ENCODE results near the gene CFAP97D2. TPM values are rescaled to one million over a fixed set of nuclear protein-coding genes. Genes with fewer than 3 reads are reported as not detected.

Gene CFAP97D2
- polyA plus RNA-seq, 1 of the 3 experiments (the other 2 are of a cell fraction) = not detected

GRCh38 chr13:114130131-114130836, 48.8 kb upstream of the CFAP97D2 start (continued):
- TF ChIP-seq NFIC (IDR thresholded peaks at IDR 0.05; ENCODE audit: borderline replicate concordance) = no peak
- TF ChIP-seq CHD2 (IDR thresholded peaks at IDR 0.05; ENCODE audit: low read length, partially characterized antibody) = no peak
- TF ChIP-seq MEF2A (IDR thresholded peaks at IDR 0.05; ENCODE audit: borderline replicate concordance, low read depth) = no peak
- no peak for TF ChIP-seq TEAD4 (IDR thresholded peaks at IDR 0.05; ENCODE audit: borderline replicate concordance, insufficient read depth)

- ChIA-PET CTCF (interaction anchor here (0.6 to 2.2 kb wide), 4 partner anchors 9 to 316 kb away, joined by 3 to 7 read pairs (median 4); no protein-coding TSS in a partner anchor), POLR2A (interaction anchor here (0.6 to 1.4 kb wide), 4 partner anchors 13 to 75 kb away, joined by 3 to 6 read pairs (median 3); no protein-coding TSS in a partner anchor)
- peaks cover 23% of the 10 kb centered on the region for H4K20me1 ChIP-seq (ENCODE audit: insufficient read depth)
- H3K27ac ChIP-seq (ENCODE audit: low read depth in 2 of 2, low read length in 1 of 2) = peak overlapping the region; percentile 95 to 97
- no peak overlapping the region for H2AFZ ChIP-seq (ENCODE audit: low read depth)
- peak overlapping the region; percentile 92 for H3K9ac ChIP-seq
- peaks cover 24% of the 10 kb centered on the region for H3F3A ChIP-seq (replicated peaks; ENCODE audit: insufficient read depth)
- no peaks in the 10 kb centered on the region for H3K36me3 ChIP-seq (replicated peaks in 1 of 2; ENCODE audit: control insufficient read depth in 1 of 2, insufficient read depth in 2 of 2, low read length in 1 of 2)
- peaks cover 38% of the 10 kb centered on the region in 2 experiments for H3K4me1 ChIP-seq (ENCODE audit: control insufficient read depth in 1 of 2, insufficient read depth in 2 of 2, low read depth in 1 of 2, low read length in 1 of 2)
- peak; percentile 88 for DNase-seq
- peak overlapping the region; percentile 84 to 99 for H3K4me3 ChIP-seq (ENCODE audit: low read depth in 2 of 2, low read length in 1 of 2)
- H3K27me3 ChIP-seq (ENCODE audit: insufficient read depth) = no peaks in the 10 kb centered on the region
- 4% methylated on average over 27 of the region's 30 CpGs for WGBS (ENCODE audit: low lambda C conversion rate)
- H3K9me3 ChIP-seq = no peaks in the 10 kb centered on the region
- H3K9me2 ChIP-seq = no peaks in the 10 kb centered on the region
- peak overlapping the region; percentile 97 for H3K4me2 ChIP-seq
- H3K79me2 ChIP-seq (ENCODE audit: insufficient read depth) = peaks cover 63% of the 10 kb centered on the region
- TF ChIP-seq TAF1 (IDR thresholded peaks at IDR 0.05; ENCODE audit: borderline replicate concordance, low read depth, low read length) (no peak; the same call in 1 of the 2 replicates), RXRA (IDR thresholded peaks at IDR 0.05; ENCODE audit: borderline replicate concordance, low read depth) (no peak), MXI1 (IDR thresholded peaks at IDR 0.05; ENCODE audit: low read depth, low read length) (peak; percentile 76), JUND (IDR thresholded peaks at IDR 0.05) (no peak; the same call in 1 of the 2 replicates), RCOR1 (IDR thresholded peaks at IDR 0.05; ENCODE audit: low read length) (no peak), MAX (IDR thresholded peaks at IDR 0.05; ENCODE audit: low read depth) (peak; percentile 53), NRF1 (IDR thresholded peaks at IDR 0.05; ENCODE audit: low read depth, low read length) (no peak), FOSL2 (IDR thresholded peaks at IDR 0.05; ENCODE audit: borderline replicate concordance, low read depth) (0 out of 2 replicates have a peak, but pooled peaks have one; percentile 33), ELF1 (IDR thresholded peaks at IDR 0.05) (peak; percentile 53; the same call in 1 of the 2 replicates), IRF3 (IDR thresholded peaks at IDR 0.05; ENCODE audit: low read depth, low read length) (no peak), POLR2AphosphoS5 (IDR thresholded peaks at IDR 0.05; ENCODE audit: low read depth, low read length) (peak; percentile 44; the same call in 1 of the 2 replicates), CHD2 (IDR thresholded peaks at IDR 0.05; ENCODE audit: low read length, partially characterized antibody) (peak; percentile 67), FOXM1 (IDR thresholded peaks at IDR 0.05; ENCODE audit: low read depth) (no peak), EZH2phosphoT487 (IDR thresholded peaks at IDR 0.05; ENCODE audit: borderline replicate concordance, low read depth) (no peak), TEAD4 (IDR thresholded peaks at IDR 0.05; ENCODE audit: borderline replicate concordance, insufficient read depth) (no peak), ZBTB33 (IDR thresholded peaks at IDR 0.05; ENCODE audit: borderline replicate concordance, low read depth) (no peak), CTCF (IDR thresholded peaks at IDR 0.05) (no peak)
- TF ChIP-seq, protein P1, sequence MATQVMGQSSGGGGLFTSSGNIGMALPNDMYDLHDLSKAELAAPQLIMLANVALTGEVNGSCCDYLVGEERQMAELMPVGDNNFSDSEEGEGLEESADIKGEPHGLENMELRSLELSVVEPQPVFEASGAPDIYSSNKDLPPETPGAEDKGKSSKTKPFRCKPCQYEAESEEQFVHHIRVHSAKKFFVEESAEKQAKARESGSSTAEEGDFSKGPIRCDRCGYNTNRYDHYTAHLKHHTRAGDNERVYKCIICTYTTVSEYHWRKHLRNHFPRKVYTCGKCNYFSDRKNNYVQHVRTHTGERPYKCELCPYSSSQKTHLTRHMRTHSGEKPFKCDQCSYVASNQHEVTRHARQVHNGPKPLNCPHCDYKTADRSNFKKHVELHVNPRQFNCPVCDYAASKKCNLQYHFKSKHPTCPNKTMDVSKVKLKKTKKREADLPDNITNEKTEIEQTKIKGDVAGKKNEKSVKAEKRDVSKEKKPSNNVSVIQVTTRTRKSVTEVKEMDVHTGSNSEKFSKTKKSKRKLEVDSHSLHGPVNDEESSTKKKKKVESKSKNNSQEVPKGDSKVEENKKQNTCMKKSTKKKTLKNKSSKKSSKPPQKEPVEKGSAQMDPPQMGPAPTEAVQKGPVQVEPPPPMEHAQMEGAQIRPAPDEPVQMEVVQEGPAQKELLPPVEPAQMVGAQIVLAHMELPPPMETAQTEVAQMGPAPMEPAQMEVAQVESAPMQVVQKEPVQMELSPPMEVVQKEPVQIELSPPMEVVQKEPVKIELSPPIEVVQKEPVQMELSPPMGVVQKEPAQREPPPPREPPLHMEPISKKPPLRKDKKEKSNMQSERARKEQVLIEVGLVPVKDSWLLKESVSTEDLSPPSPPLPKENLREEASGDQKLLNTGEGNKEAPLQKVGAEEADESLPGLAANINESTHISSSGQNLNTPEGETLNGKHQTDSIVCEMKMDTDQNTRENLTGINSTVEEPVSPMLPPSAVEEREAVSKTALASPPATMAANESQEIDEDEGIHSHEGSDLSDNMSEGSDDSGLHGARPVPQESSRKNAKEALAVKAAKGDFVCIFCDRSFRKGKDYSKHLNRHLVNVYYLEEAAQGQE (IDR thresholded peaks at IDR 0.05; ENCODE audit: low read depth, low read length) = no peak
Measured at GRCh38 chr13:114130837-114131582, 48.0 kb upstream of the CFAP97D2 start.
